ENCODE data around the gene MRPS18B.
A peak's percentile ranks its signal among the peaks of the same experiment; 100 is the strongest.
"Not testable (repeated sequence)": the region's sequence is repeated elsewhere in the genome, so short reads cannot be mapped to it uniquely, and the experiment has no call there.

GRCh38 chr6:30597315-30598144 is 20.1 kb upstream of the MRPS18B start:
- TF ChIP-seq CTCF (IDR thresholded peaks at IDR 0.05) (peak; percentile 81 to 88 (median 86)), POLR2A (IDR thresholded peaks at IDR 0.05) (peak in 1 of 4 donors; percentile 12)
- TF ChIP-seq POLR2AphosphoS5, EP300 (IDR thresholded peaks at IDR 0.05): not testable (repeated sequence)

Data from upper lobe of left lung (tissue), 4 donors.